Measurements from ENCODE around the gene TMEM108.
A peak's percentile ranks its signal among the peaks of the same experiment; 100 is the strongest.

The TMEM108 gene

GRCh38 chr3:133055339-133055738, 17.1 kb downstream of the TMEM108 start:
- no peak for DNase-seq

- DNase-seq, result no peak
Observed at GRCh38 chr3:133058243-133058642, 20.1 kb downstream of the TMEM108 start.

GRCh38 chr3:133058831-133059230, 20.6 kb downstream of the TMEM108 start:
- no peak for DNase-seq

- no peak for DNase-seq
Observed at GRCh38 chr3:133065193-133065961, 27.2 kb downstream of the TMEM108 start.

GRCh38 chr3:133066026-133066425, 27.8 kb downstream of the TMEM108 start:
- peak; percentile 21 for DNase-seq

- no peak for DNase-seq
Observed at GRCh38 chr3:133069556-133070286, 31.5 kb downstream of the TMEM108 start.

GRCh38 chr3:133074977-133075376, 36.8 kb downstream of the TMEM108 start:
- no peak for DNase-seq

- no peak for DNase-seq
Observed at GRCh38 chr3:133077688-133078087, 39.5 kb downstream of the TMEM108 start.

GRCh38 chr3:133079621-133080020, 41.4 kb downstream of the TMEM108 start:
- no peak for DNase-seq

- DNase-seq, result no peak
Observed at GRCh38 chr3:133081016-133081415, 42.8 kb downstream of the TMEM108 start.

- DNase-seq, result no peak
Observed at GRCh38 chr3:133083395-133083794, 45.2 kb downstream of the TMEM108 start.

- DNase-seq, result no peak
Observed at GRCh38 chr3:133089906-133090485, 51.8 kb downstream of the TMEM108 start.

GRCh38 chr3:133092681-133093080, 54.5 kb downstream of the TMEM108 start:
- no peak for DNase-seq

- DNase-seq, result no peak
Observed at GRCh38 chr3:133093366-133093765, 55.2 kb downstream of the TMEM108 start.

GRCh38 chr3:133096900-133097613, 58.9 kb downstream of the TMEM108 start:
- DNase-seq, result peak; percentile 3

- no peak for DNase-seq
Observed at GRCh38 chr3:133103706-133104105, 65.5 kb downstream of the TMEM108 start.

GRCh38 chr3:133106169-133106568, 68.0 kb downstream of the TMEM108 start:
- no peak for DNase-seq

- no peak for DNase-seq
Observed at GRCh38 chr3:133112666-133113065, 74.5 kb downstream of the TMEM108 start.

GRCh38 chr3:133113526-133113925, 75.3 kb downstream of the TMEM108 start:
- no peak for DNase-seq

GRCh38 chr3:133113927-133114597, 75.9 kb downstream of the TMEM108 start:
- DNase-seq, result no peak

GRCh38 chr3:133115176-133115575, 77.0 kb downstream of the TMEM108 start:
- no peak for DNase-seq

GRCh38 chr3:133117342-133117741, 79.2 kb downstream of the TMEM108 start:
- no peak for DNase-seq

- DNase-seq, result no peak
Observed at GRCh38 chr3:133119176-133119575, 81.0 kb downstream of the TMEM108 start.

Data from NCI-H1694 treated with DMSO at 0.1 percent for 48 hours (cell line).